Measurements from ENCODE around the gene SLC44A1. TPM values are rescaled to one million over a fixed set of nuclear protein-coding genes. Genes with fewer than 3 reads are reported as not detected.

The SLC44A1 gene
- total RNA-seq, 2 experiments from 2014 or later, result 7.2 to 7.5 TPM

- CTCF ChIA-PET, result no interaction called here
- POLR2A ChIA-PET, result interaction anchor here (0.6 kb wide), 1 partner anchor 408 kb away, joined by 11 read pairs; no protein-coding TSS in a partner anchor
Measured at GRCh38 chr9:105360344-105360743, 115.9 kb downstream of the SLC44A1 start.

GRCh38 chr9:105361873-105362272, 117.4 kb downstream of the SLC44A1 start:
- ChIA-PET CTCF (no interaction called here), POLR2A (no interaction called here)

- ChIA-PET POLR2A (no interaction called here), CTCF (no interaction called here)
Measured at GRCh38 chr9:105362470-105362869, 118.0 kb downstream of the SLC44A1 start.

- CTCF ChIA-PET, result no interaction called here
- POLR2A ChIA-PET, result no interaction called here
Measured at GRCh38 chr9:105363837-105364236, 119.4 kb downstream of the SLC44A1 start.

GRCh38 chr9:105369911-105370310, 125.5 kb downstream of the SLC44A1 start:
- CTCF ChIA-PET, result no interaction called here
- POLR2A ChIA-PET, result no interaction called here

- POLR2A ChIA-PET, result no interaction called here
- CTCF ChIA-PET, result no interaction called here
Measured at GRCh38 chr9:105373723-105374122, 129.3 kb downstream of the SLC44A1 start.

- POLR2A ChIA-PET, result no interaction called here
- CTCF ChIA-PET, result no interaction called here
Measured at GRCh38 chr9:105375323-105375722, 130.9 kb downstream of the SLC44A1 start.

- CTCF ChIA-PET, result no interaction called here
- POLR2A ChIA-PET, result no interaction called here
Measured at GRCh38 chr9:105376893-105377292, 132.4 kb downstream of the SLC44A1 start.

- POLR2A ChIA-PET, result no interaction called here
Measured at GRCh38 chr9:105385381-105385985, 141.0 kb downstream of the SLC44A1 start.

GRCh38 chr9:105389796-105390195, 145.3 kb downstream of the SLC44A1 start:
- ChIA-PET CTCF (no interaction called here), POLR2A (no interaction called here)

More at GRCh38 chr9:105385381-105385985, 141.0 kb downstream of the SLC44A1 start:
- CTCF ChIA-PET, result no interaction called here

- POLR2A ChIA-PET, result no interaction called here
- CTCF ChIA-PET, result no interaction called here
Measured at GRCh38 chr9:105390871-105391270, 146.4 kb downstream of the SLC44A1 start.

- ChIA-PET POLR2A (no interaction called here), CTCF (no interaction called here)
Measured at GRCh38 chr9:105391288-105391687, 146.8 kb downstream of the SLC44A1 start.

GRCh38 chr9:105392531-105392930, 148.1 kb downstream of the SLC44A1 start:
- POLR2A ChIA-PET, result no interaction called here
- CTCF ChIA-PET, result interaction anchor here (0.7 kb wide), 1 partner anchor 225 kb away, joined by 3 read pairs; no protein-coding TSS in a partner anchor

GRCh38 chr9:105393576-105394344, 149.3 kb downstream of the SLC44A1 start:
- CTCF ChIA-PET, result no interaction called here
- POLR2A ChIA-PET, result no interaction called here

GRCh38 chr9:105396441-105396840, 152.0 kb downstream of the SLC44A1 start:
- POLR2A ChIA-PET, result no interaction called here
- CTCF ChIA-PET, result no interaction called here

- ChIA-PET CTCF (no interaction called here), POLR2A (no interaction called here)
Measured at GRCh38 chr9:105396901-105397300, 152.4 kb downstream of the SLC44A1 start.

GRCh38 chr9:105399117-105399516, 154.7 kb downstream of the SLC44A1 start:
- CTCF ChIA-PET, result no interaction called here
- POLR2A ChIA-PET, result no interaction called here

GRCh38 chr9:105401651-105402050, 157.2 kb downstream of the SLC44A1 start:
- POLR2A ChIA-PET, result no interaction called here
- CTCF ChIA-PET, result no interaction called here

- ChIA-PET CTCF (no interaction called here), POLR2A (interaction anchor here (0.6 kb wide), 1 partner anchor 44 kb away, joined by 5 read pairs; no protein-coding TSS in a partner anchor)
Measured at GRCh38 chr9:105403552-105404248, 159.2 kb downstream of the SLC44A1 start.

GRCh38 chr9:105405514-105406131, 161.2 kb downstream of the SLC44A1 start:
- ChIA-PET POLR2A (interaction anchor here (0.6 kb wide), 2 partner anchors 40 to 162 kb away, joined by 3 read pairs; partner anchors contain the start of gene SLC44A1), CTCF (interaction anchor here (0.6 to 1.0 kb wide), 2 partner anchors 10 to 161 kb away, joined by 4 read pairs; partner anchors contain the start of gene SLC44A1)

All from activated CD8-positive, alpha-beta memory T cell treated with anti-CD3 and anti-CD28 coated beads for 36 hours (primary cell).